GM18511 (cell line): Measurements from ENCODE around the gene CD3G.
"Not testable (repeated sequence)": the region's sequence is repeated elsewhere in the genome, so short reads cannot be mapped to it uniquely, and the experiment has no call there.

ENCODE experiments used
- ATAC-seq: cut with Tn5 transposase; IDR thresholded peaks from one replicate; pipeline ENCODE4 v1.9.1; 2021; ENCODE audit warnings: mild to moderate bottlenecking, moderate library complexity; ENCODE audit not compliant: unreplicated experiment

The CD3G gene

DNA sequence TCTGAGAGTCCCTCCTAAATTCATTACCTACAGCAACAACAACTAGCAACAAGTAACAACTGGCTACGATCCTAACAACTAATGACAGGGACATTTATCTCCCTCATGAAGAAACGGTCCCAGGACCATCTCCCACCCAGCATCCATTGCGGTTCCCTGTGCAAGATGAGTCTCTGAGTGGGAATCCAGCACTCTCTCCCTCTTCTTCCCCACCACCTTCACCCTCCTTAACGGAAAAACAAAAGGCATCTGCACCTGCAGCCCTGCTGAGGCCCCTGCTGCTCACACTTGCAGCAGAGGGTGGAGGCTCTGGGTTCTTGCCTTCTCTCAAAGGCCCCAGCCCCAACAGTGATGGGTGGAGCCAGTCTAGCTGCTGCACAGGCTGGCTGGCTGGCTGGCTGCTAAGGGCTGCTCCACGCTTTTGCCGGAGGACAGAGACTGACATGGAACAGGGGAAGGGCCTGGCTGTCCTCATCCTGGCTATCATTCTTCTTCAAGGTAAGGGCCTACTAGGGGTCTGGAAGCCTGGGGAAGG lies at the start of gene CD3G:
TSS of gene CD3G (plus strand) at position 364 of the 535 bp plus-strand sequence. CDS start at position 444, 80 bp downstream.
- ATAC-seq: no peak

DNA sequence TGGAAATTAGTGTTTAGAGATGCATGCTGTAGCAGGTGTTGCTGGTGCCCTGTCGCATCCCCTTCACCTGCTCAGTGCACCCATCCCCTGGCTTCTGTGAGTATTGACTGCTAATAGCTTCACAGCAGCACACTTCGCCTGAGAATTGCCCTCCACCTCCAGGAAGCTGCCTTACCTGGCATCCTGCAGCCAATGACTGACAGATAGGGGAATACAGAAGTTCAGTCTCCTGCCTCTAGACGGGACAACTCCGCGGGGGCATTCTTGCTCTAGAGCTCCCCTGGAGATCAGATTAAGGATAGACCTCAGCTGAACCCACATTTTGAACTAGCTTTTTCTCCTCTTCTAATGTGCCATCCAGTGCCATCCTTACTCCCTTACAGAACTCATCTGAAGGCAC lies 48.9 kb upstream of the CD3G start:
- no peak for ATAC-seq

DNA sequence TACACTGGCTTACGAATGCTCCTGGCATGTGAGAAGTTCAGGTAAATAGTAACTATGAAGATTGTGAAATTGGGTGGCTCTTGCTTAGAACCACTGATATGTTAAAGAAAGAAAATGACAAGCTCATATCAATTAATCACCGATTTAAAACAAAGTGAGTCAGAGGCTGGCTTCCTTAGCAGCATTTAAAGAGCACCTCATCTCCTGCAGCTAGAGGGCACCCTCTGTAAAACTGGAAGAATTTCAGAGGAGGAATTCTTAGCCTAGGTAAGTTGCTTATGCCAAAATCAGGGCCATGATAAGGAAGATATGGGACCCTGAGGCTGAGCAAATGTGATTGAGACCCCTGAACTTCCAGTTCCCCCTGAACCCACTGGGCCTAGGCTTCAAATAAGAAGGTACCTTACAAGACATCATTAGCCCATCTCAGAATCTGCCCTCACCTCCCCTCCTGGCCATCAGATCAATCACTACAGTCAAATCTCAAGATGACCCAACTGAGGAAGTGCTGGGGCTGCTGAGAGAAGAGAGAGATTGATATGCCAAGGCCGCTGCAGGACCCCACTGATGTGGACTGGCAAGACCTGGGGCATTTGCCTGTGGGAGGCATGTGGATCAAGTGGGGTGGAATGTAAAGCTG lies 48.2 kb upstream of the CD3G start:
- ATAC-seq: no peak

DNA sequence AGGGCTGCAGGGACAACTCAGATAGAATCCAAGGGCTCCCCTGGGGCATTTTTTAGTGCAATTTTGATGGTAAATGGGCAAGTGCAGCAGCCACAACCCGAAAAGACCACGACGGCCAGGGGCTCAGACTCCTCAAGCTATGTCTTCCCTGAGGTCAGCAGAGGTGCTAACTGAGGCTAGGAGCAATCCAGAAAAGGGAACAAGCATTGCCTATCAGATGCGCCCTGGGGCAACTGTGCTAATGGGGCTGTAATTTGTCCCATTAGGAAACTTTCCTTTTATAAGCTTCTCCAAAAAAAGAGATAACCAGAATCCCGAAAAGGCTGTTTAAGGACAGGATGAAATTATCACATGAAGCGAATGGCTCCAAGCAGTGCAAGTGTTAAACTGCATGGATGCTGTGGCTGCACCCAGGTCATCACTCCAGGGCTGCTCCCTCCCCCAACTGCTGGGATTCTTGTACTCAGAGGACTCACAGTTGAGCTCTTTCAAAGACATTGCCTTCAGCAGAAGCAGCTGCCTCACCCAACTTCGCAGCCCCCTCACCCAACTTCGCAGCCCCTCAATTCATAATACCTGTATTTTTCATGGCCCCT lies 42.4 kb upstream of the CD3G start:
- no peak for ATAC-seq

DNA sequence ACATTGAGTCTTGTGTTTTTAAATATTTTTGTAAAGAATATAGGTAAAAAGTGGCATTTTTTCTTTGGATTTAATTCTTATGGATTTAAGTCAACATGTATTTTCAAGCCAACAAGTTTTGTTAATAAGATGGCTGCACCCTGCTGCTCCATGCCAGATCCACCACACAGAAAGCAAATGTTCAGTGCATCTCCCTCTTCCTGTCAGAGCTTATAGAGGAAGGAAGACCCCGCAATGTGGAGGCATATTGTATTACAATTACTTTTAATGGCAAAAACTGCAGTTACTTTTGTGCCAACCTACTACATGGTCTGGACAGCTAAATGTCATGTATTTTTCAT lies 39.9 kb upstream of the CD3G start:
- ATAC-seq: no peak

DNA sequence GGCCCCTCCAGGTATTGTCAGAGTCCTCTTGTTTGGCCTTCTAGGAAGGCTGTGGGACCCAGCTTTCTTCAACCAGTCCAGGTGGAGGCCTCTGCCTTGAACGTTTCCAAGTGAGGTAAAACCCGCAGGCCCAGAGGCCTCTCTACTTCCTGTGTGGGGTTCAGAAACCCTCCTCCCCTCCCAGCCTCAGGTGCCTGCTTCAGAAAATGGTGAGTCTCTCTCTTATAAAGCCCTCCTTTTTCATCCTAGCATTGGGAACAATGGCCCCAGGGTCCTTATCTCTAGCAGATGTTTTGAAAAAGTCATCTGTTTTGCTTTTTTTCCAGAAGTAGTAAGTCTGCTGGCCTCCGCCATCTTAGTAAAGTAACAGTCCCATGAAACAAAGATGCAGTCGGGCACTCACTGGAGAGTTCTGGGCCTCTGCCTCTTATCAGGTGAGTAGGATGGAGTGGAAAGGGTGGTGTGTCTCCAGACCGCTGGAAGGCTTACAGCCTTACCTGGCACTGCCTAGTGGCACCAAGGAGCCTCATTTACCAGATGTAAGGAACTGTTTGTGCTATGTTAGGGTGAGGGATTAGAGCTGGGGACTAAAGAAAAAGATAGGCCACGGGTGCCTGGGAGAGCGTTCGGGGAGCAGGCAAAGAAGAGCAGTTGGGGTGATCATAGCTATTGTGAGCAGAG lies 39.4 kb upstream of the CD3G start, which contains the start of gene CD3E:
TSS of gene CD3E (plus strand) at position 163 of the 681 bp plus-strand sequence. CDS start at position 386, 223 bp downstream.
- no peak for ATAC-seq

DNA sequence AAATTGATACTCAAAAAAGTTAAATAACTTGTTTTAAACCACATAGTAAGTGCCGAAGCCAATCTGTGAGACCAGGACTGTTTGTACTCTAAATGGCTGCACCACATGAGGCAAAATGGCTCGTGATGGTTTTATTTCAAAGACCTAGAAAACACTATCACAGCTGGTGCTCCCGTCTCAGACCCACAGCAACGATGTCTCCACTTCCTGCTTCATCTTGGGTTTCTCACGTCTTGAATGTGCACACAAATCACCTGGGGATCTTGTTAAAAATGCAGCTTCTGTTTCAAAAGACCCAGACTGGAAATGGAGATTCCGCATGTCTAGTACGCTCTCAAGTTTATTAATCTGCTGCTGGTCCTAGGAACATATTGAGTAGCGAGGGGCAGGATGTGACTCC lies 38.4 kb upstream of the CD3G start:
- no peak for ATAC-seq

DNA sequence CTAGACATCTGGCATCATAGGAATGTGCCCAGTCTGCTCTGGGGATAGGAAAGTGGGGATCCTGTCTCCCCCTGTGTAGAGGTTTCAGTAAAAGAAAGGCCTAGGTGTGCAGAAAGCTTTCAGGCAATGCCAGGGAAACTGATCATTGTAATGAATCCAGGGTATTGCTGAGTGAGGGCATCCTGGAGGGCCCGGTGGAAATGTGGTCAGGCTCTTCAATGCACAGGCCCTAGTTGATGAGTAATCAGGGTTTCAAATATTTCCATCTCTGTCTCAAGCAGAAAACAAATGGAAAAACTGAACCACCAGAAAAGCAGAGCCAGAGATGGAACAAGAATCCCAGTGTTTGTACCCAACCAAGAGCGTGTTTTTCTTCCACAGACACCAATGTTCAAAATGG lies 37.6 kb upstream of the CD3G start:
- ATAC-seq: no peak

DNA sequence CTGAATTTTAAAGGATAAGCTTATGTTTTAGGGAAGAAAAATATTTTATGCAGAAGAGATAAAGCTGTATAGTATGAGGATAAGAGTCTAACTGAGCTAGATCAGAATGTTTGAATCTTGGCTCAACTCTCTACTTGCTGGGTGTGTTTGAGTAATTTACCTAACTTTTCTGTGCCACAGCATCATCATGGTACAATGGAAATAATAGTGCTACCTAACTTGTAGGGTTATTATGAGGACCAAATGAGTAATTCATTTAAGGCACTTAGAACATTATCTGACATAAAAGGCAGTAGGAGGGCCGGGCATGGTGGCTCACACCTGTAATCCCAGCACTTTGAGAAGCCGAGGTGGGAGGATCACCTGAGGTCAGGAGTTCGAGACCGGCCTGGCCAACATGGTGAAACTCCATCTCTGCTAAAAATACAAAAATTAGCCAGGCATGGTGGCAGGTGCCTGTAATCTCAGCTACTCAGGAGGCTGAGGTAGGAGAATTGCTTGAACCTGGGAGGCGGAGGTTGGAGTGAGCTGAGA lies 35.1 kb upstream of the CD3G start:
- not testable (repeated sequence) for ATAC-seq

DNA sequence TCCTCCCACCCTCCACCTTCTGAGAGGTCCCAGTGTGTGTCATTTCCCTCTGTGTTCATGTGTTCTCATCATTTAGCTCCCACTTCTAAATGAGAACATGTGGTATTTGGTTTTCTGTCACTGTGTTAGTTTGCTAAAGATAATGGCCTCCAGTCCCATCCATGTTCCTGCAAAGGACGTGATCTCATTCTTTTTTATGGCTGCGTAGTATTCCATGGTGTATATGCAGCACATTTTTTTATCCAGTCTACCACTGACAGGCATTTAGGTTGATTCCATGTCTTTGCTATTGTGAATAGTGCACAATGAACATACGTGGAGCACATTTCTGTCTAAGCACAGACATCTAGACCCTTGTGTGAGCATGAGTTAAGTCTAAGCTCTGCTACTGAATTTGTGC lies 33.9 kb upstream of the CD3G start:
- ATAC-seq: no peak

DNA sequence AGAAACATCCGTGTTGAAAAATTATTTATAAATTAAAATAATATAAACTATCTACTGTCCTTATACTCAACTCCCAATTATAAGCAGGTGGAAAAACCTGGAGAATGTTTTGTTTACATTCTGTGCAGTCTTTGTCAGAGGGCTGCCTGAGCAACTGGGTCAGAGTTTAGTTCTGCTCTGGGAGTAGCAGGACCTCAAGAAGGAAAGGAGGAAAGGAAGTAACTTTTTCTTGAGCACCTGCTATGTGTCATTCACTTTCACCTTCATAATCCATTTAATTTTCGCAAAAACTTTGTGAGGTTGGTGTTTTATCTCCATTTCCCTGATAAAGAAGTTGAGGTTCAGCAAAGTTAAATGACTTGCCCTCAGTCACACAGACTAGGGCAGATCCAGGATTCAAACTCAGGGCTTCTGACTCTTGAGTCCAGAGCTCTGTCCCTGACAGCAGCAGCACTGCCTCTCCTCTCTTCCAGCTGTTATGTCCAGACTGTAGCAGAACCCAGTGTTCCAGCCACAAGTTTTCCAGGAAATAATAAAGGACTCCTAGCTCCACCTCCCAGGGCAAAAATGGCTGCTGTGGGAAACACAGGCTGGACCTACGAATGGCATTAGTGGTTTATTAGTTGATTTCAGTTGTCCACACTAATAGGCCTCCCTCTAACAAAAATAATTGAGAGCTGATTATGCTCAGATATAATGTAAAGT lies 33.2 kb upstream of the CD3G start:
- no peak for ATAC-seq

DNA sequence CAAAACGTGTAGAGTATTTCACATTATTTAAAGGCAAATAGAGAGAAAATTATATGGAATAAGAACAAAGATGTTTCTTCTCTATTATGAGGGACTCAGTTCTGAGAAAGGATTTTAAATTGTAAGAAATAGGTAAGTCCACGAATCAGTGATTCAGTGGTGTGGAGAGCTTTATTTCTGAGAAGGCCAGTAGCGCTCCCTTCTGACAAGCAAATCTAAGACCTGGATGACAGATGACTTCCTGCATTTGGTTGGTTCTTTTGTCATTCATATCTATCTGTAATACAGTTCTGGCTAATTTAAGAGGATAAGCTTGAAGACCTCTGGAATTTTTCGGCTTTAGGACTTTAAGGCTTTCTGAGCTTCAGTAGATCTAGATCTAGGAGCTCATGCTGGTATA lies 32.6 kb upstream of the CD3G start:
- ATAC-seq: no peak

DNA sequence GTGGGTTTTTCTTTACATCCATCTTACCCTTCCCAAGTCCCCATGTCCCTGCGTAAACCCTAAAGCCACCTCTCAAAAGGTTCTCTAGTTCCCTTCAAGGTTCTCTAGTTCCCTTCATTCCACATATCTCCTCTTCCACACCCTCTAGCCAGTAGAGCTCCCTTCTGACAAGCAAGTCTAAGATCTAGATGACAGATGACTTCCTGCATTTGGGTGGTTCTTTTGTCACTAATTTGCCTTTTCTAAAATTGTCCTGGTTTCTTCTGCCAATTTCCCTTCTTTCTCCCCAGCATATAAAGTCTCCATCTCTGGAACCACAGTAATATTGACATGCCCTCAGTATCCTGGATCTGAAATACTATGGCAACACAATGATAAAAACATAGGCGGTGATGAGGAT lies 31.8 kb upstream of the CD3G start:
- ATAC-seq: no peak

DNA sequence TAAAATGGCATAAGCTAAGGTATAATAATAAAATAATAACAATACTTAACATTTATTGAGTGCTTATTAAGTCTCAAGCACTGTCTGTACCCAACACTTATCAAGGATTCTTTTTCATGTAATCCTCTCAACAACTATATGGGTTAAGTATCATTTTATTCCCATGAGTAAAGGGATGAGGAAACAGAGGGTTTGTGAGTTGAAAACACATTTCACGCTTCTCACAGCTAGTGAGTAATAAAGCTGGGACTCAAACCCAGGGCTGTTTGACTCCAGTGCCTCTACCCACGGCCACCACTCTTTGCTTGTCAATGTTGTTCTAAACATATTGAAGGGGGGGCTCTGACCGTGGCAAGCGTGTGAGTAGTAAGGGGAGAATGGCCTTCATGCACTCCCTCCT lies 30.9 kb upstream of the CD3G start:
- no peak for ATAC-seq

DNA sequence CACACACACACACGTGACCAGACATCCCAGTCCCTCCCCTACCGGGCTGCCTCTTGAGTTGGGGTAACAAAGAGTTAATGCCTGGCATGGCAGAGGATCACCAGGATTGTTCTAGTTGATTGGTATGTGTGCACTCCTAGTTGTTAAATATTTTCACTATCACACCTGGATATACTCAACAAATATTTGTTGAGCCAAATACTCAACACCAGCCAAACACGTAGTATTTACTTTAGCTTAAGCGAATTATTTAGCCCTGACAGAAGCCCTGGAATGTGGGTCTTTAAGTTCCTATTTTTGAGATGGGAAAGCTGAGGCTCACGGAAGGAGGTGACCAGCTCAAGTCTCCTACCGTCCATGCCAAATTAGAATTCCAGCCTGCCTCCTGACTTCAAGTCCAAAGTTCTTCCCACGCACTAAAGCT lies 29.1 kb upstream of the CD3G start:
- no peak for ATAC-seq

DNA sequence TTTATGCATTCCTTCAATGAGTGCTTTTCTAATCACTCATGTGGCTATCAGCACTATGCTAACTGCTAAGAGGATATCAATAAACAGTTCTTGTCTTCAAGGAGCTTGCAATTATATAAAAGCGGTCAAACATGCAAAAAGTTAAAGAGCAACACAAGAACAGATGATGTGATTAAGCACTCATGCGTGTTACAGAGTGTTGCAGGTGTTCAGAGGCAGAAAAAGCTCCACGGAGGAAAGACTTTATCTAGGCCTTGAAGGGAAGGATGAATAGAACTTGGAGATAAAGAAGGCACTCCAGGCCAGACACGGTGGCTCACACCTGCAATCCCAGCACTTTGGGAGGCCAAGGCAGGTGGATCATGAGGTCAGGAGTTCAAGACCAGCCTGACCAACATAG lies 26.0 kb upstream of the CD3G start:
- no peak for ATAC-seq

DNA sequence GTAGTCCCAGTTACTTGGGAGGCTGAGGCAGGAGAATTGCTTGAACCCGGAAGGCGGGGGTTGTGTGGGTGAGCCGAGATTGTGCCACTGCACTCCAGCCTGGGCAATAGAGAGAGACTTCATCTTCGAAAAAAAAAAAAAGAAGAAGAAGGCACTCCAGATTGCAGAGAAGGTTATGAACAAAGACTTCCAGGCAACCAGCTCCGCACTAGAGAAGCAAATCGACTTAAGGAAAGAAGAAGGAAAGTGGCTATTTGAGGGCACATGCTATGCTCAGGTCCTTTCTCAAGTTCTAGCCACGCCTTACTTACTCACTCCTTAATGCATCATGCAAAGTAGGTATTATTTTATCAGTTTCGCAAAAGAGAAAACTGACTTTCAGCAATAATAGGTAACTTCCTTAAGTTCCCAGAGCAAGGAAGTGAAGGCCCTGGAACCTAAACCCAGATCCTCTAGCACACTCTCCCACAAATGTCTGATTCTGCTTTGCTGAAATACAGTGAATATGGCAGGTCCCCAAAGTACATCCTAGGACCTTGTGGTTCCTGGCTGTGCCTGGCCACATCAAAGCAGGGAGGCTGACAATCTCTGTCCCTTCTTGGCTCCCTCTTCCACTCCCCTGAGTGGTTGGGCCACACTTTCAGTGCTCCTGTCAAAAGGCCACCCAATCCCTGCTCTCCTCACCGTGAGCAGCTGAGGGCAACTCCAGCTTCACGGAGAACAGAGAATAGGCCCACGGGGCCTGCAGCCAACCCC lies 25.4 kb upstream of the CD3G start:
- no peak for ATAC-seq

DNA sequence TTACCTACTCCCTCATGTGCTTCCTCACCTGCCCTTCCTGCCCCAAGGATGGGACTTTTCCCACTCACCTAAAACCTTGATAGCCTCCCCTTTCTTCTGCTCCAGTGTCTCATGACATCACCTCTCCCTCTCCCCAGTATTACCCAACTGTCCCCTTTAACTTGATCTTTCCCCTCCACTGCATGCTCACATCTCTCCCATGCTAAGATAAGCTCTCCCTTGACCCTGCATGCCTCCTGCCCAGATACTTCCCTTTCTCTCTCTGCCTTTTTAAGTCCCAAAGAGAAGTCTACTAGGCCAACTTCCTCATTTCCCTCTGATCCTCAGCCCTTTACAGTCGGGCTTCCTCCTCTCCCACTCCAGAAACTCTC lies 24.8 kb upstream of the CD3G start:
- no peak for ATAC-seq

DNA sequence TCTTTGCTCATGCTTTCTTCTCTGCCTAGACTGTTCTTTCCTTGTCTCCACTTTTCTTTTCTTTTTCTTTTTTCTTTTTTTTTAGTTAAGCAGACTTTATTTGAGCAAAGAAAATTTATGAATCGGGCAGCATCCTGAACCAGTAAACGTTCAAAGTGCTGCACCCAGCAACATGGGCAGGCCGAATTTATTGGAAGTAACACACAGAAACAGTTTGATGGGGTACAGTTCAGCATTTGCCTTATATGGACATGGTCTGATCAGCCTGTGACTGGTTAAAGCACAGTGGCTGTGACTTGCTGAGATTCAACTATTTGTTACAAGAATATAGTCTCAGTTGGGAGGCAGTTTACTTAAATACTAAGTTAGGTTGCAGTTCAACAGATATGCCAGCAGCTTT lies 23.6 kb upstream of the CD3G start:
- no peak for ATAC-seq

DNA sequence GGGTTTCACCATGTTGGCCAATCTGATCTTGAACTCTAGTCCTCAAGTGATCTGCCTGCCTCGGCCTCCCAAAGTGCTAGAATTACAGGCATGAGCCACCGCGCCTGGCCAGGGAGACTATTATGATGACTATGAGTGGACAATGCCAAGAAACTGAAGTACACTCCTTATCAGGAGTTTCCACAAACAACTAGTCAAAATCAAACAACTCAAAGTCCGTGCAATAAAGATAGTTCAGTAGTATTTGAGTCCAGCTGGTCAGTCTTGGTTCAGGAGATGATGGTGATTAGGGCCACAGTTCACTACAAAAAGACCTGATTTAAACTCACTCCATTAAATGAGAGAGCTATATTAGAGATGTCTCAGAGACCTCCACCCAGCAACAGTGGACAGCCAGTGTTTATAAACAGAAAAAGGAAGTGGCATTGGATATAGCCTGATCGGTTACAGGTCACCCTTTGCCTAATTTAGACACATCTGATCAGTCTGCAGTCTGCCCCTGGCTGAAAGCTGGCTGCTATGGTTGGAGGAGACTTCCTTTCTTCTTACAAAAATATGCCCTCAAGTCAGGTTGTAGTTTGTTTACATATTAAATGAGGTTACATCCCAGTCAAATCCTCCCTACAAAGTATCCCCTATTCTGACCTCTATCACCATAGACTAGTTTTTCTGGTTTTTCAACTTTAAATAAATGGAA lies 22.6 kb upstream of the CD3G start:
- ATAC-seq: peak; percentile 45
